Right ventricle myocardium inferior (tissue), 1 donor: Measurements from ENCODE around the gene FOXP1. TPM values are rescaled to one million over a fixed set of nuclear protein-coding genes. Genes with fewer than 3 reads are reported as not detected.
A peak's percentile ranks its signal among the peaks of the same experiment; 100 is the strongest.

Experiments
- ATAC-seq: fragments of 200-7000 bp; cut with Tn5 transposase; one replicate; pipeline ENCODE4 v1.9.1; 2020; ENCODE audit warnings: mild to moderate bottlenecking, moderate library complexity
- DNase-seq: peaks from one replicate; pipeline ENCODE4 v3.0.0; 2021; ENCODE audit errors: missing footprints
- intact Hi-C: fragments of 100-400 bp; cut with DNase I; formaldehyde crosslinking; loops from one replicate; pipeline ENCODE4 v1.11.0; 2022
- total RNA-seq: library from RNA; stranded (reverse); fragmentation: NEBNext Ultra II Directional; extraction: Animal tissue kit (Norgen Biotek cat#: 25700); gene quantifications from one replicate; pipeline ENCODE4 v1.2.1, GENCODE V29; 2021
- donor health status: DM: no; HTN: yes; CAD: no; lungs with severe emphysema.

Gene FOXP1
- total RNA-seq, 1 donor from 2014 or later, result 38.5 TPM

- DNase-seq (peak; percentile 70), ATAC-seq (no peak)
- intact Hi-C loops, result no loop called here
Measured at GRCh38 chr3:71401695-71402231, 181.8 kb downstream of the FOXP1 start.

GRCh38 chr3:71400986-71401451, 182.5 kb downstream of the FOXP1 start:
- intact Hi-C loops, result no loop called here
- DNase-seq (no peak), ATAC-seq (no peak)

DNA sequence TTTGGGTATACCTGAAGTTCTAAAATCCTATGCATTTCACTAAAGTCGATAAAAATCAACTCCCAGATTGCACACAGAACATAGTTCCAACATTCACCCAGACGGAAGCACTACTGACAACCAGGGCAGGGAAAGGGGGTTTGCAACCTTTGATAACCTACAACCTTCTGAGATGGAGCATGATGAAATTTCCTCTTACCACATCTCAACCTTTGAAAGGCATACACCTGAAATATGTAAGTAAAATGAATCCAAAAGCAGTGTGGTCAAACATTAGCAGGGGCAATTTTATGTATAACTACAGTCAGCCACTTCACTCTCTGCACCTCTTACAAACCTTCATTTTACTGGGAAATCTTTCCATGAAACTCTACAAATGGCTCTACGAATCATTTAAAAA, 184.1 kb downstream of the FOXP1 start:
- ATAC-seq (no peak), DNase-seq (no peak)
- intact Hi-C loops, result loop anchor here (5.0 kb wide), 1 partner anchor 183 kb away; the partner anchor contains the start of gene FOXP1

GRCh38 chr3:71398157-71398836, 185.2 kb downstream of the FOXP1 start:
- ATAC-seq, result no peak
- no peak for DNase-seq
- intact Hi-C loops, result loop anchor here (5.0 kb wide), 1 partner anchor 184 kb away; the partner anchor contains the start of gene FOXP1

DNA sequence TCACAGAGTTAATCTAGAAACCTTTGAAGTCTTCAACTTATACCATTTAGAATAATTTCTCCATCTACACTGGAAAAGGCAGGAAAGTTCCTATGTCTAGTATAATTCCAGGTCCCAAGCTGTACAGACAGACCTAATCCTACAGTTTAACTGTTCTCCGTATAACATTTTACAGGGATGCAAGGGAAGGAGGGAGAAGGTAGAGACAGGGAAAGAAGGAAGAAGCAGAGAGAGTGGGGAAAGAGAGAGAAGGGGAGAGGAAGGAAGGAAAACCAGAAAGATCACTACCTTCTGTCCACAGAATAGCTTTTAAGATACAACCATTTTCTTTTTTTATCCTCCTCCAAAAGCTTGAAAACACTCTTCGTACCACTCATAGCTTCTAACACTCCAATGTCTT, 185.8 kb downstream of the FOXP1 start:
- no peak for DNase-seq
- intact Hi-C loops, result loop anchor here (5.0 kb wide), 1 partner anchor 185 kb away; the partner anchor contains the start of gene FOXP1
- no peak for ATAC-seq

GRCh38 chr3:71397046-71397445, 186.5 kb downstream of the FOXP1 start:
- DNase-seq, result no peak
- ATAC-seq, result no peak
- intact Hi-C loops, result loop anchor here (5.0 kb wide), 1 partner anchor 185 kb away; the partner anchor contains the start of gene FOXP1

DNA sequence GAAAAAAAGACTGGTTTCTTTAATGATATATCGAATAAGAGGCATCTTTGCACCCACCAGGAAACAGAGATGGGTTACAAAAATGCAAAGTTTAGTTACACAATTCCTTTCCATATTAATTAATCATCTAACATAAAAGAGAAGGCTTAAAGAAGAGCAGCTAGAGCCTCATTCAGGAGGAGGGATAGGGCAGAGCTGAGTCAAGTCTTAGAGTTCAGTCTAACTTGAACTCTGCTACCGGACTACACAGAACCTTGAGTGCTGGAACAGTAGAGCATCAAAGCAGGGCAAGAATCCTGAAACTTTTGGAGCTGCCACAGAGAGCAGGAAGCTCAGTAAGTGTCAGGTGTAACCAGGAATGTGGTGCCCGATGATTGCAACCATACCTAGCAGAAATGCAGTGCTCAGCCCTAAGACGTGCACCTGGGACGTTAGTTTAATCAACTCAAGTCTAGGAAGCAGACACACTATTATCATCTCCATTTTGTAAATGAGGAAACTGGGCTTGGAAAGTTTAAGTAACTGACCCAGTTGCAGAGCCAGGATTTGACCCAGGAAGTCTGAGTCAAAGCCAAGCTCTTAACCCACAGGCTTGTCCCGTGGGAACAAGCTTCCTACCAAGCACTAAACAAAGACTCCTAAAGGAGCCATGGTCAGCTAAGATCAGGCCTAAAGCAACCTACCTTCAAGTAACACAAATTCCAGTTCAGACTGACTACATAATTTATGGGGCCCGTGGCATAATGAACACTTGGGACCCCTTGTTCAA, 187.4 kb downstream of the FOXP1 start:
- no peak for ATAC-seq
- intact Hi-C loops, result loop anchor here (5.0 kb wide), 1 partner anchor 186 kb away; the partner anchor contains the start of gene FOXP1
- no peak for DNase-seq

- ATAC-seq, result no peak
- intact Hi-C loops, result loop anchor here (5.0 kb wide), 1 partner anchor 187 kb away; the partner anchor contains the start of gene FOXP1
- DNase-seq, result no peak
Measured at GRCh38 chr3:71395470-71395869, 188.1 kb downstream of the FOXP1 start.

DNA sequence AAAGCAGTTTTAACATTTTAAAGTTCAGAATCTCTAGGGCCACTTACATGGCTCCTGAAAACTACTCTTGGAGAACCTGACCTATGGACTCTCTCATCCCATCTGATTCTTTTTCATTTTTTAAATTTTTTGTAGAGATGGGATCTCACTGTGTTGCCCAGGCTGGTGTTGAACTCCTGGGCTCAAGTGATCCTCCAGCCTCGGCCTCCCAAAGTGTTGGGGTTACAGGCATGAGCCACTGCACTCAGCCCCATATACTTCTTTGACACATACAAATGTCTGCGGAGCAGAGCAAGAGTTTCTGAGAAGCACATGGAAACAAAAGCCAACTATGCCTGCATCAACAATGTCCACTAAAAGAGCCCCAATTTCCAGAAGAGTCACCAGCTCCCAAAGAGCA, 189.8 kb downstream of the FOXP1 start:
- intact Hi-C loops, result no loop called here

GRCh38 chr3:71393093-71393492, 190.4 kb downstream of the FOXP1 start:
- no peak for ATAC-seq
- intact Hi-C loops, result no loop called here
- DNase-seq, result no peak

More for the DNA sequence above, 189.8 kb downstream of the FOXP1 start:
- no peak for DNase-seq
- no peak for ATAC-seq

DNA sequence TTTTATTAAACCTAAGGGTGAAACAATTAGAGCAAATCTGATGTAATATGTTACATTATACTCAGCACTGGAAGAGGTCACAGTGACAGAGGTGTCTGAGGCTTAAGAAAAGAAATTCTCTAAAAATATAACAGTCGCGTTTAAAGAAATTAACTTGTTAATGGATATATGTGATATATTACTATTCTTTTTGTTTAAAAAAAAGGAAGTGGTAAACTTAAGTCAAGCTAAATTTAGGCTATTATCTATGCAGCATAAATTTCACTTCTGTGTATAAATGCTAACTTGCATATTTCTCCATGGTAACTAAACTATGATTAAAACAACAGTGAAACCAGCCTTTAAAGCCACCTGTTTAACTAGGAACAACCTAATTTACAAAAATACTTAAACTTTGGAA, 191.3 kb downstream of the FOXP1 start:
- intact Hi-C loops, result no loop called here
- DNase-seq (no peak), ATAC-seq (no peak)

GRCh38 chr3:71391361-71391760, 192.2 kb downstream of the FOXP1 start:
- ATAC-seq (no peak), DNase-seq (no peak)
- intact Hi-C loops, result no loop called here

DNA sequence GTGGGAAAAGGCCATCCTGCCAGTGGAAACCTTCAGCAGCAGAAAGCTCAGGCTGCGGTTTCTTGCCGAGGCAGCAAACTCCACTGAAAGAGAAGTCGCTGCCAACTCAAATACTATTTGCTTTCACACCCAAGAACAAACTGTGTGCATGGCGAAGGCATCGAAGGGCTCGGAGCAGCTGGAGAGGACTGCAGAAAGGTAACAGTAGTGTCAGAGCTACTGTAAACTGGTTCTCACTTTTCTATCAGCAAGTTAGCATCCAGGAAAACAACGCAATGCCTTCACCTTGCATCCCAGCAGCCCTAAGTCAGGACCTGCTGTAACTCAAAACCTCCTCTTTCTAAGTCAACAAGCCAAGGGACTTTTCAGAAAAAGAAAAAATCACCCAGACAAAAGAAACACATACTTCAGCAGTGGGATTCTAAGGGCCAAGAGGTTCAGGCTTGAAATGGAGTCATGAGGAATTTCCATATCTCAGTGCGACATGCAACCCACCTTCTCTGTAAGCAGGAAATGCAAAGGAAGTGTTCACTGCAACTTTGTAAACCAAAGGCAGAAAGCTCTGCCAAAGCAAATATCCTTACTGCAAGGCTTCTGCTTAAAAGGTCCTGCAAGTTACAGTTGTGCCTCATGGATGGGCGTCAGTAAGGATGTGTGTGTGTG, 193.5 kb downstream of the FOXP1 start:
- DNase-seq (no peak), ATAC-seq (peak; percentile 75)
- intact Hi-C loops, result no loop called here

- DNase-seq, result no peak
- intact Hi-C loops, result no loop called here
- ATAC-seq, result no peak
Measured at GRCh38 chr3:71389191-71389590, 194.3 kb downstream of the FOXP1 start.

- DNase-seq (no peak), ATAC-seq (no peak)
- intact Hi-C loops, result no loop called here
Measured at GRCh38 chr3:71388535-71389120, 194.9 kb downstream of the FOXP1 start.

DNA sequence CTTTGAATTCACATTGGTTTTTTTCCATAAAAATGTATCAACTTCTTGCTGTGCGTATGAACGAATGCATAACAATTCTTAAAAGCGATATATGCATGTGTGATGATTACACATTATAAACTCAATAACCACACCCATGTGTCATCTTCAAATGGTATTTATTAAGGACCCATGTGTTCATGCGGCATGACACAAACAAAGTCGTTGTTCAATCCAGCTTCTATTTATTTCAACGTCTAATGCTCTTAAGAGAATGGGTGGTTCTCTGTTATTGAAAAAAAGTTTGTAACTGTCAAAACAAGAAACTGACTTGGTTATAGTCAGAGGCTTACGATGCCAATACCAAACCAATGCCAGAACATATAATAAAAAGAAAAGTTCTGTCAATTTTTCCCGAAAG, 195.9 kb downstream of the FOXP1 start:
- no peak for DNase-seq
- intact Hi-C loops, result no loop called here
- no peak for ATAC-seq

DNA sequence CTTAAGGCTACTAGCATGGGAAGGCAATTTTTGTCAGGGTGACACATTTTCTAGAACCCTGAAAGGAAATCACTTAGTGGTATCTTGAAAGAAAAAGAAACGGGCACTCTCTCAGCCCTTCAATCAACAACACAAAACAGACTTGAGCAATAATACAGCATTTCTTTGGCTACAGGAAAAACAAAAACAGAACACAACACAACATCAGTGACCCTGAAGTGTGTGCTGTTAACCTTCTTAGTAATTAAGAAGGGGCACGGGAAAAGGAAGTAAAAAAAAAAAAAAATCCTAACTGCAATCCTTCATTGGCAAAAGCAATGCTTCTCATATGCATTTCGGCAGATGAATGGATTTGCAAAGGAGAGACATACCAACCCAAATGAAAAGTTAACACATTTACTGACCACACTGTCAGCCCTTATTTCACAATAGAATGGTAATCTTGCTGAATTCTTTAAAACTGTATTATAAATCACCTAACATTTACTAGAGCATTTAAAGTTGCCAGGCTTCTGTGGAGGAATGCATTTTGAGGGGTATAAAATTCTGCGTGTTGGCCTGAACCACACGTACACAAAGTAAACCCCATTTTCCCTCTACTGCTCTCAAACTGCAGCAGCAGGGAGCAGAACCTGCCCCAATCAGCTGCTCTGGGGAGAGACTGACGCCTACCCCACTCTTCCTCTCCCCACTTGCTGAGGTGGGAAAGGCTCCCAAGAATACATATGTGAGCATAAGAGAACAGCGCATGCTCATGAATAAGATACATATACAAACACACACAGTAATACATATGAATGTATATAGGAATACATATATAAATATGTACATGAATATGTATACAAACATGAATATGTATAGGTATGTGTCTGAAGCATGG, 198.5 kb downstream of the FOXP1 start:
- ATAC-seq, result no peak
- no peak for DNase-seq
- intact Hi-C loops, result no loop called here

DNA sequence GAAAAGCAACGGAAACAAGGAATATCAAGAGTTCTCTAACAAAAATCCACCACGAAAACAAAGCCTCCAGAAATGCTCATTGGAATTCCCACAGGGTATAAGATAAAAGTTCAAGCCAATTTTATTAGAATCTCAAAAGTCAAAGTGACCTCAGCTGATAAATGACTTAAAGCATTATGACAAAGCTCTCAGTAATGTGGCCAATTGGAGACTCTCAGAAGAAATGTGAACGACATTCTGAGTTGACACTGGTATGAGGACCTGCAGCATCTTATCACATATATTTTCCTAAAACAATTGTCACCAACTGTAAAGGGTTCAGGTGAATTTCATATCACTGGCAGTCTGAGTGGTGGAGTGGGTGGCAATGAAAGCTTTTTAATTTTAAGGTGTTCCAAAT, 199.1 kb downstream of the FOXP1 start:
- no peak for DNase-seq
- no peak for ATAC-seq
- intact Hi-C loops, result no loop called here
